SK-N-SH (cell line): ENCODE data around the gene FMOD. TPM values are rescaled to one million over a fixed set of nuclear protein-coding genes. Genes with fewer than 3 reads are reported as not detected.

Experiments used
- CTCF ChIA-PET: fragments of 300-600, 350-600 bp; formaldehyde crosslinking; extraction: SDS; loops from one replicate; lab custom pipeline; 2021; lab: Yijun Ruan, JAX
- POLR2A ChIA-PET: fragments of 350-600 bp; sonication (Branson Sonifier 250); formaldehyde crosslinking; extraction: SDS; loops from one replicate; lab custom pipeline; 2020; ENCODE audit warnings: antibody characterized with exemption, inconsistent platforms; lab: Yijun Ruan, JAX
- DNase-seq: peaks from one replicate; pipeline ENCODE4 v3.0.0; 2012
- H2AFZ ChIP-seq: fragments of 200-600 bp; sonication (generic); 2 replicates; pipeline ENCODE4 v1.8.1; 2016; ENCODE audit warnings: antibody characterized with exemption, mild to moderate bottlenecking, low read depth
- H3F3A ChIP-seq: fragments of 200-600 bp; sonication (generic); replicated peaks from 2 replicates; pipeline ENCODE3; 2016; ENCODE audit warnings: antibody characterized with exemption, mild to moderate bottlenecking; ENCODE audit not compliant: insufficient read depth
- H3K27ac ChIP-seq, 2 experiments: fragments of 200-500 bp in 1 of 2; fragments of 200-600 bp in 1 of 2; sonication (Bioruptor generic) in 1 of 2; sonication (generic), shearing (Covaris generic) in 1 of 2; 2 replicates each; pipeline versions ENCODE4 v1.5.1 to v1.6.1; 2014 to 2016; ENCODE audit warnings: low read depth in 2 of 2, inconsistent platforms in 1 of 2, low read length in 1 of 2, mild to moderate bottlenecking in 1 of 2, mixed read lengths in 1 of 2
- H3K27me3 ChIP-seq: fragments of 200-600 bp; sonication (generic), shearing (Covaris generic); 2 replicates; pipeline ENCODE4 v1.6.1; 2016; ENCODE audit warnings: mixed run types; ENCODE audit not compliant: insufficient read depth
- H3K36me3 ChIP-seq, 2 experiments: fragments of 200-500 bp in 1 of 2; fragments of 200-600 bp in 1 of 2; sonication (Bioruptor generic) in 1 of 2; sonication (generic) in 1 of 2; replicated peaks in 1 of 2; 2 replicates each; pipeline versions ENCODE3 to v1.5.1; 2014 to 2016; ENCODE audit warnings: low read length in 1 of 2, mild to moderate bottlenecking in 1 of 2; ENCODE audit not compliant: insufficient read depth in 2 of 2, control insufficient read depth in 1 of 2
- H3K4me1 ChIP-seq, 2 experiments: fragments of 200-500 bp in 1 of 2; fragments of 200-600 bp in 1 of 2; sonication (Bioruptor generic) in 1 of 2; sonication (generic), shearing (Covaris generic) in 1 of 2; 2 replicates each; pipeline versions ENCODE4 v1.5.1 to v1.6.1; 2014 to 2016; ENCODE audit warnings: low read depth in 1 of 2, low read length in 1 of 2, mixed run types in 1 of 2; ENCODE audit not compliant: insufficient read depth in 2 of 2, control insufficient read depth in 1 of 2
- H3K4me2 ChIP-seq: fragments of 200-600 bp; sonication (generic), shearing (Covaris generic); 2 replicates; pipeline ENCODE4 v1.6.1; 2017; ENCODE audit warnings: mixed run types
- H3K4me3 ChIP-seq, 2 experiments: fragments of 200-500 bp in 1 of 2; fragments of 200-600 bp in 1 of 2; sonication (Bioruptor generic) in 1 of 2; sonication (generic), shearing (Covaris generic) in 1 of 2; 2 replicates each; pipeline versions ENCODE4 v1.5.1 to v1.8.1; 2014 to 2016; ENCODE audit warnings: low read depth in 2 of 2, inconsistent platforms in 1 of 2, low read length in 1 of 2, mild to moderate bottlenecking in 1 of 2, mixed read lengths in 1 of 2, moderate library complexity in 1 of 2
- H3K79me2 ChIP-seq: fragments of 200-600 bp; sonication (generic); 2 replicates; pipeline ENCODE4 v1.8.1; 2017; ENCODE audit warnings: mild to moderate bottlenecking; ENCODE audit not compliant: insufficient read depth
- H3K9ac ChIP-seq: fragments of 200-600 bp; sonication (generic); 2 replicates; pipeline ENCODE4 v1.6.1; 2017; ENCODE audit warnings: mixed run types
- H3K9me2 ChIP-seq: fragments of 200-600 bp; sonication (generic); 2 replicates; pipeline ENCODE4 v1.6.1; 2017; ENCODE audit warnings: mixed run types
- H3K9me3 ChIP-seq: fragments of 200-600 bp; sonication (generic); 2 replicates; pipeline ENCODE4 v1.6.1; 2017; ENCODE audit warnings: mixed run types, mild to moderate bottlenecking, moderate library complexity
- H4K20me1 ChIP-seq: fragments of 200-600 bp; sonication (generic); 2 replicates; pipeline ENCODE4 v1.6.1; 2017; ENCODE audit warnings: mild to moderate bottlenecking, mixed run types; ENCODE audit not compliant: insufficient read depth
- CHD2 ChIP-seq: fragments of 150-350 bp; IDR thresholded peaks from 2 replicates; pipeline ENCODE4 v1.6.1; 2018; ENCODE audit warnings: low read length; ENCODE audit not compliant: partially characterized antibody
- CTCF ChIP-seq: fragments of 200-600 bp; sonication (generic); IDR thresholded peaks from 2 replicates; pipeline ENCODE4 v1.6.1; 2017; ENCODE audit warnings: antibody characterized with exemption, mild to moderate bottlenecking, moderate library complexity
- EP300 ChIP-seq, 2 experiments: IDR thresholded peaks; 2 replicates each; pipeline versions ENCODE4 v1.4.0 to v1.6.1; 2012; ENCODE audit warnings: borderline replicate concordance in 1 of 2, low read depth in 1 of 2, low read length in 1 of 2
- FOSL2 ChIP-seq: IDR thresholded peaks from 2 replicates; pipeline ENCODE4 v1.4.0; 2012; ENCODE audit warnings: low read depth, mild to moderate bottlenecking, moderate library complexity, borderline replicate concordance
- FOXJ3 ChIP-seq: sonication (generic); formaldehyde crosslinking; IDR thresholded peaks from 2 replicates; pipeline ENCODE4 v1.5.1; 2020; ENCODE audit warnings: mild to moderate bottlenecking, missing genetic modification reagents
- FOXM1 ChIP-seq: IDR thresholded peaks from 2 replicates; pipeline ENCODE4 v1.4.0; 2012; ENCODE audit warnings: low read depth, mild to moderate bottlenecking
- GABPA ChIP-seq: IDR thresholded peaks from 2 replicates; pipeline ENCODE4 v1.4.0; 2012; ENCODE audit warnings: low read depth, mild to moderate bottlenecking
- IRF3 ChIP-seq: fragments of 150-350 bp; IDR thresholded peaks from 2 replicates; pipeline ENCODE4 v1.6.1; 2016; ENCODE audit warnings: mild to moderate bottlenecking, low read depth, low read length
- MAX ChIP-seq: IDR thresholded peaks from 2 replicates; pipeline ENCODE4 v1.4.0; 2012; ENCODE audit warnings: low read depth
- MEF2A ChIP-seq: IDR thresholded peaks from 2 replicates; pipeline ENCODE4 v1.4.0; 2012; ENCODE audit warnings: low read depth, borderline replicate concordance
- MXI1 ChIP-seq: IDR thresholded peaks from 2 replicates; pipeline ENCODE4 v1.6.1; 2012; ENCODE audit warnings: mild to moderate bottlenecking, low read depth, low read length, improper control_type of control experiment
- NFIC ChIP-seq: IDR thresholded peaks from 2 replicates; pipeline ENCODE4 v1.4.0; 2012; ENCODE audit warnings: borderline replicate concordance
- NRF1 ChIP-seq: IDR thresholded peaks from 2 replicates; pipeline ENCODE4 v1.6.1; 2012; ENCODE audit warnings: low read depth, mild to moderate bottlenecking, low read length
- PBX3 ChIP-seq: IDR thresholded peaks from 2 replicates; pipeline ENCODE4; 2012
- RAD21 ChIP-seq: IDR thresholded peaks from 2 replicates; pipeline ENCODE4 v1.6.1; 2012; ENCODE audit warnings: mild to moderate bottlenecking, low read length
- RCOR1 ChIP-seq: fragments of 150-350 bp; IDR thresholded peaks from 2 replicates; pipeline ENCODE4 v1.6.1; 2017; ENCODE audit warnings: antibody characterized with exemption, low read length
- RFX5 ChIP-seq: IDR thresholded peaks from 2 replicates; pipeline ENCODE4 v1.6.1; 2012; ENCODE audit warnings: mild to moderate bottlenecking, improper control_type of control experiment, low read length
- RXRA ChIP-seq: IDR thresholded peaks from 2 replicates; pipeline ENCODE4 v1.4.0; 2012; ENCODE audit warnings: low read depth, mild to moderate bottlenecking, borderline replicate concordance
- SMC3 ChIP-seq: IDR thresholded peaks from 2 replicates; pipeline ENCODE4 v1.6.1; 2012; ENCODE audit warnings: low read depth, low read length, improper control_type of control experiment
- TAF1 ChIP-seq: IDR thresholded peaks from 2 replicates; pipeline ENCODE4 v1.6.1; 2012; ENCODE audit warnings: low read depth, mild to moderate bottlenecking, low read length, moderate library complexity, borderline replicate concordance
- TEAD4 ChIP-seq: IDR thresholded peaks from 2 replicates; pipeline ENCODE4 v1.4.0; 2012; ENCODE audit warnings: mild to moderate bottlenecking, borderline replicate concordance; ENCODE audit not compliant: insufficient read depth
- YY1 ChIP-seq: IDR thresholded peaks from 2 replicates; pipeline ENCODE4 v1.4.0; 2012; ENCODE audit warnings: low read depth, mild to moderate bottlenecking
- WGBS: methylation state at CpG from one replicate; pipeline ENCODE4 v1.1.6; 2017; ENCODE audit warnings: low lambda C conversion rate; 5-methylcytosine and 5-hydroxymethylcytosine counted together
- polyA plus RNA-seq, 3 experiments: library from polyadenylated mRNA; depleted of rRNA; stranded (reverse); fragments of >200 nt; gene quantifications; 2 replicates each; pipeline ENCODE4 v1.2.3, GENCODE V29; 2012

The FMOD gene
- polyA plus RNA-seq, 1 of the 3 experiments (the other 2 are of a cell fraction), result not detected

GRCh38 chr1:203346060-203346768, 4.7 kb downstream of the FMOD start:
- TF ChIP-seq MXI1 (no peak), RFX5 (no peak), FOXM1 (no peak), RAD21 (no peak), MAX (no peak), EP300 (IDR thresholded peaks at IDR 0.05; ENCODE audit: borderline replicate concordance in 1 of 2, low read depth in 1 of 2, low read length in 1 of 2) (no peak), FOSL2 (no peak), PBX3 (no peak), TAF1 (no peak), MEF2A (no peak), SMC3 (no peak), TEAD4 (no peak), RCOR1 (no peak)
- Histone ChIP-seq H2AFZ (no peak overlapping the region), H3F3A (no peaks in the 10 kb centered on the region), H3K27me3 (peaks cover 46% of the 10 kb centered on the region; the same call in 1 of the 2 replicates), H3K9me2 (no peaks in the 10 kb centered on the region), H3K4me2 (no peak overlapping the region), H3K9ac (no peak overlapping the region), H3K9me3 (no peaks in the 10 kb centered on the region), H3K79me2 (no peaks in the 10 kb centered on the region), H3K27ac (no peak overlapping the region), H4K20me1 (no peaks in the 10 kb centered on the region), H3K36me3 (no peaks in the 10 kb centered on the region), H3K4me1 (peaks cover 0 to 7% of the 10 kb centered on the region in 2 experiments; a peak in 1 of 4 replicates), H3K4me3 (no peak overlapping the region)
- 71% methylated on average over 7 of the region's 7 CpGs for WGBS
- POLR2A ChIA-PET, result no interaction called here
- DNase-seq, result no peak
- CTCF ChIA-PET, result interaction anchor here (0.9 to 27.9 kb wide), 9 partner anchors 5 to 388 kb away, joined by 3 to 817 read pairs (median 6); partner anchors contain the start of gene PRELP

GRCh38 chr1:203343956-203344754, 6.8 kb downstream of the FMOD start:
- ChIA-PET CTCF (interaction anchor here (0.5 to 27.9 kb wide), 15 partner anchors 8 to 357 kb away, joined by 3 to 817 read pairs (median 21); partner anchors contain the start of genes FMOD and PRELP), POLR2A (no interaction called here)
- Histone ChIP-seq H3K36me3 (no peaks in the 10 kb centered on the region), H3K79me2 (no peaks in the 10 kb centered on the region), H4K20me1 (no peaks in the 10 kb centered on the region), H3K4me1 (peaks cover 0 to 11% of the 10 kb centered on the region in 2 experiments; a peak in 2 of 4 replicates), H3K9me3 (no peaks in the 10 kb centered on the region), H3K9ac (no peak overlapping the region), H3K9me2 (no peaks in the 10 kb centered on the region), H3K27me3 (peaks cover 35% of the 10 kb centered on the region; the same call in 1 of the 2 replicates), H3K4me2 (no peak overlapping the region), H3F3A (no peaks in the 10 kb centered on the region), H3K27ac (no peak overlapping the region), H2AFZ (no peak overlapping the region), H3K4me3 (no peak overlapping the region)
- DNase-seq, result no peak
- 56% methylated on average over 9 of the region's 9 CpGs for WGBS
- TF ChIP-seq NFIC, result no peak
- TF ChIP-seq RXRA, result no peak
- TF ChIP-seq FOXJ3 (CRISPR knock-in tag), result no peak
- TF ChIP-seq CHD2, result no peak
- no peak for TF ChIP-seq NRF1
- TF ChIP-seq FOXM1, result no peak
- TF ChIP-seq FOSL2, result no peak
- no peak for TF ChIP-seq CTCF
- no peak for TF ChIP-seq RAD21
- TF ChIP-seq GABPA, result no peak
- no peak for TF ChIP-seq YY1
- TF ChIP-seq EP300 (IDR thresholded peaks at IDR 0.05; ENCODE audit: borderline replicate concordance in 1 of 2, low read depth in 1 of 2, low read length in 1 of 2), result no peak
- no peak for TF ChIP-seq RFX5
- no peak for TF ChIP-seq MEF2A
- no peak for TF ChIP-seq IRF3
